Gastroesophageal sphincter (tissue), 3 donors: Measurements from ENCODE around the gene KCNA2.

Experiments used
- EP300 ChIP-seq: sonication (generic); formaldehyde crosslinking; IDR thresholded peaks from one replicate; pipeline ENCODE4 v1.6.1; 2017; ENCODE audit warnings: antibody characterized with exemption, mild to moderate bottlenecking
- POLR2A ChIP-seq, 2 donors: fragments of 450-650 bp; IDR thresholded peaks; one replicate each; pipeline ENCODE4 v1.6.1; 2017; ENCODE audit warnings: antibody characterized with exemption in 2 of 2, mild to moderate bottlenecking in 2 of 2, moderate library complexity in 1 of 2
- POLR2AphosphoS5 ChIP-seq: sonication (generic); formaldehyde crosslinking; IDR thresholded peaks from one replicate; pipeline ENCODE4 v1.6.1; 2017; ENCODE audit warnings: antibody characterized with exemption
- TF ChIP-seq, protein P1 (sequence below), 4 experiments: fragments of 200-600 bp in 2 of 4; fragments of 450-650 bp in 2 of 4; sonication (generic) in 1 of 4; IDR thresholded peaks; one replicate each; pipeline ENCODE4 v1.5.1; 2017 to 2019; ENCODE audit warnings: antibody characterized with exemption in 4 of 4, mild to moderate bottlenecking in 2 of 4, moderate library complexity in 2 of 4

DNA sequence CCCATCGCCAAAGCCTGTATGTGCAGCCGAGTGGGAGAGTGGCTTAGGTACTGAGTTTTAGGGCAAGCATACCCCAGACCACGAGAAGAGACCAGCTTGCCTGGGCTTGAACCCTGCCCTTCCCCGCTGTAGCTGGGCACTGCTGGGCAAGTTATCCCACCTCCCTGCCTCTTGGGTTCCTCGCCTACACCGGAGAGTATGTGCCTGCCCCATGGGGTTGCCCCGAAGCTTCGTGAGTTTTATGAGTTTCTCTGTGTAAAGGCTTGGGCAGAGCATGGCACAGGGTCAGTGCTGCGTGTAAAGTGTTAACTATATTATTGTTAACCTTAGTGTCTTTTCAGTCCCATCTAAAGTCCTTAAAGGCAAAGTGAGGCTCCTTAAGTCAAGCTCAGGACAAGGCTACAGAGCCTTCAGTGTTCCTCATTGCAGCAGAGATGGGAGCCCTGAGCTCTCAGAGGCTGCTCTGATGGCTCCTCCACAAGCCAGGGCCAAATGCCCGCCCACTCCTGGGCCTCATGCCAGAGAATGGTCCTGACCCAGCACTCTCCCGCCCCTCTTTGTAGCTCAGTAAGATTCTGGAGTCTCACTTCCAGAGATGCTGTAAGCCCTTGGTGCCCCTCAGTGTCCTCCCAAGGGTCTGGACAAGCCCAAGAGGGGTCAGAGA lies 50.2 kb downstream of the KCNA2 start:
- TF ChIP-seq, protein P1, sequence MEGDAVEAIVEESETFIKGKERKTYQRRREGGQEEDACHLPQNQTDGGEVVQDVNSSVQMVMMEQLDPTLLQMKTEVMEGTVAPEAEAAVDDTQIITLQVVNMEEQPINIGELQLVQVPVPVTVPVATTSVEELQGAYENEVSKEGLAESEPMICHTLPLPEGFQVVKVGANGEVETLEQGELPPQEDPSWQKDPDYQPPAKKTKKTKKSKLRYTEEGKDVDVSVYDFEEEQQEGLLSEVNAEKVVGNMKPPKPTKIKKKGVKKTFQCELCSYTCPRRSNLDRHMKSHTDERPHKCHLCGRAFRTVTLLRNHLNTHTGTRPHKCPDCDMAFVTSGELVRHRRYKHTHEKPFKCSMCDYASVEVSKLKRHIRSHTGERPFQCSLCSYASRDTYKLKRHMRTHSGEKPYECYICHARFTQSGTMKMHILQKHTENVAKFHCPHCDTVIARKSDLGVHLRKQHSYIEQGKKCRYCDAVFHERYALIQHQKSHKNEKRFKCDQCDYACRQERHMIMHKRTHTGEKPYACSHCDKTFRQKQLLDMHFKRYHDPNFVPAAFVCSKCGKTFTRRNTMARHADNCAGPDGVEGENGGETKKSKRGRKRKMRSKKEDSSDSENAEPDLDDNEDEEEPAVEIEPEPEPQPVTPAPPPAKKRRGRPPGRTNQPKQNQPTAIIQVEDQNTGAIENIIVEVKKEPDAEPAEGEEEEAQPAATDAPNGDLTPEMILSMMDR (IDR thresholded peaks at IDR 0.05) = no peak
- TF ChIP-seq POLR2A (IDR thresholded peaks at IDR 0.05) (no peak), POLR2AphosphoS5 (no peak), EP300 (no peak)
